Stimulated activated CD4-positive, alpha-beta T cell treated with anti-CD3 and anti-CD28 coated beads, Interleukin-4, amount 100 ng/mL, for 24 hours (primary cell): ENCODE results near the gene ITFG1.
A peak's percentile ranks its signal among the peaks of the same experiment; 100 is the strongest.
"Not testable (repeated sequence)": the region's sequence is repeated elsewhere in the genome, so short reads cannot be mapped to it uniquely, and the experiment has no call there.

Source experiments
- DNase-seq: peaks from one replicate; pipeline ENCODE4 v3.0.0-alpha.2; 2020

ITFG1 gene

GRCh38 chr16:47473004-47473403, 12.1 kb upstream of the ITFG1 start:
- DNase-seq = not testable (repeated sequence)

- no peak for DNase-seq
These were observed 9.9 kb upstream of the ITFG1 start for GRCh38 chr16:47470810-47471209.

GRCh38 chr16:47470211-47470610, 9.3 kb upstream of the ITFG1 start:
- DNase-seq = no peak

- DNase-seq = no peak
These were observed 8.4 kb upstream of the ITFG1 start for GRCh38 chr16:47469227-47469626.

- DNase-seq = not testable (repeated sequence)
These were observed 7.3 kb upstream of the ITFG1 start for GRCh38 chr16:47468070-47468689.

- no peak for DNase-seq
These were observed 6.6 kb upstream of the ITFG1 start for GRCh38 chr16:47467501-47467900.

- no peak for DNase-seq
These were observed 5.2 kb upstream of the ITFG1 start for GRCh38 chr16:47465919-47466630.

GRCh38 chr16:47463771-47464624, 3.1 kb upstream of the ITFG1 start:
- no peak for DNase-seq

- peak; percentile 11 for DNase-seq
These were observed 869 bp upstream of the ITFG1 start for GRCh38 chr16:47461598-47462266.

GRCh38 chr16:47460359-47460710, 528 bp downstream of the ITFG1 start:
- no peak for DNase-seq

- no peak for DNase-seq
These were observed 1.3 kb downstream of the ITFG1 start for GRCh38 chr16:47459603-47460002.

- no peak for DNase-seq
These were observed 2.5 kb downstream of the ITFG1 start for GRCh38 chr16:47458331-47458730.

- DNase-seq = no peak
These were observed 11.1 kb downstream of the ITFG1 start for GRCh38 chr16:47449788-47450187.

GRCh38 chr16:47448830-47449575, 11.9 kb downstream of the ITFG1 start:
- DNase-seq = no peak

GRCh38 chr16:47446431-47446830, 14.4 kb downstream of the ITFG1 start:
- no peak for DNase-seq

- DNase-seq = not testable (repeated sequence)
These were observed 18.0 kb downstream of the ITFG1 start for GRCh38 chr16:47442884-47443283.

- DNase-seq = not testable (repeated sequence)
These were observed 20.8 kb downstream of the ITFG1 start for GRCh38 chr16:47440066-47440465.

- DNase-seq = not testable (repeated sequence)
These were observed 26.6 kb downstream of the ITFG1 start for GRCh38 chr16:47434274-47434673.

- no peak for DNase-seq
These were observed 28.9 kb downstream of the ITFG1 start for GRCh38 chr16:47431960-47432359.

GRCh38 chr16:47426806-47427205, 34.1 kb downstream of the ITFG1 start:
- DNase-seq = no peak

- no peak for DNase-seq
These were observed 36.0 kb downstream of the ITFG1 start for GRCh38 chr16:47424846-47425245.

- DNase-seq = no peak
These were observed 44.0 kb downstream of the ITFG1 start for GRCh38 chr16:47416869-47417268.

GRCh38 chr16:47413041-47413440, 47.8 kb downstream of the ITFG1 start:
- DNase-seq = no peak
